GM21717 (cell line): ENCODE data around the gene G6PC1.

Experiments
- ATAC-seq: cut with Tn5 transposase; IDR thresholded peaks from one replicate; pipeline ENCODE4 v1.9.1; 2021; ENCODE audit warnings: mild to moderate bottlenecking, moderate library complexity; ENCODE audit not compliant: unreplicated experiment

Gene G6PC1

DNA sequence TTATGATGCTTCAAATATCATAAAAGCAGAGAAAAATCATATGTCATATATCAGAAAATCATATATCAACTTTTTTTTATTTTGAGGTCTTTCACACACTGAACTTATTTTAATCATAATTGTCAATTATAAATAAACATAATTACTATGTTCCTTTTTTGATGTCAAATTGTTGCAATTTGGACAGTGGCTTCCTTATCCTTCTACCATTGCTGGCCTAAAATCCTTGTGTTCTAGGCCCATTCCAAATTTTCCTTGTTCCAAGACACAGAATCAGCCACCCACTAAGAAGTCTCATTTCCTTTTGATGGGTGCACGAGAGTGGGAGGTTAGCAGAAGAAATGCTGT lies 28.9 kb downstream of the G6PC1 start:
- no peak for ATAC-seq

GRCh38 chr17:42937712-42938596 lies 37.4 kb downstream of the G6PC1 start:
- no peak for ATAC-seq

- ATAC-seq: no peak
Measured at GRCh38 chr17:42944211-42944610, 43.6 kb downstream of the G6PC1 start.

DNA sequence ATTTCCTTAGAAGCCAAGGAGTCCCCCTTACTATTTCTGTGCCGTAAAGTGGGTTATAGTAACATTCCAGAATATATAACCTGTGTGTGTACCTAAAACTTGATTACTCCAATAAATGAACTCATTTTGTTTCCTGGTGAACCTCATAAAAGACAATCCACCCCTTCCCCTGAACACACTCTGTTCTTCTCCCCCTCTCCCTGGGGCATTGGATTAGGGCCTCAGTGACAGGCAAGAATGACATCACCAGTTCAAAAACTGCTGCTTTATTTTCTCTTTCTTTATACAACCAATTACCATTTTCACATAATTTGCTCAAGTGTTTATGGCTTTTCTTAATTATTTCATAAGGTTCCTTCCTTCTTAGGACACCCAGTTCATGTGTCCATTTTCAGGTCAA lies 46.2 kb downstream of the G6PC1 start:
- no peak for ATAC-seq

- ATAC-seq: no peak
Measured at GRCh38 chr17:42950044-42950783, 49.6 kb downstream of the G6PC1 start.
